H1 (cell line): ENCODE measurements around the gene AGPAT4. TPM values are rescaled to one million over a fixed set of nuclear protein-coding genes. Genes with fewer than 3 reads are reported as not detected.

Experiments
- SAP30 ChIP-seq: fragments of 300-600 bp; sonication (generic); IDR thresholded peaks from 2 replicates; pipeline ENCODE4 v1.7.1; 2012; ENCODE audit warnings: low read length, moderate library complexity, mild to moderate bottlenecking, inconsistent platforms; ENCODE audit not compliant: insufficient read depth, insufficient replicate concordance
- YY1 ChIP-seq: IDR thresholded peaks from 2 replicates; pipeline ENCODE4 v1.6.1; 2011; ENCODE audit warnings: low read depth, mild to moderate bottlenecking, low read length
- polyA plus RNA-seq, 7 experiments: library from polyadenylated mRNA; depleted of rRNA in 3 of 7; stranded (reverse) in 5 of 7; unstranded in 2 of 7; fragments of >200 nt in 5 of 7; fragments of 200-250 nt in 2 of 7; gene quantifications; 1 replicate in 5 of 7; 2 replicates in 1 of 7; 4 replicates in 1 of 7; pipeline versions ENCODE4 v1.2.1 to v1.2.3, GENCODE V29; 2011 to 2013; ENCODE audit warnings: missing spikeins in 2 of 7, mixed read lengths in 2 of 7
- total RNA-seq: library from RNA; stranded (reverse); fragmentation: NEBNext Ultra II Directional; extraction: Animal tissue kit (Norgen Biotek cat#: 25700); gene quantifications from 2 replicates; pipeline ENCODE4 v1.2.1, GENCODE V29; 2021
- TF ChIP-seq, protein P1 (sequence below), 3 experiments: IDR thresholded peaks; 1 replicate in 2 of 3; 2 replicates in 1 of 3; pipeline versions ENCODE4 v1.5.1 to v1.6.1; 2011; ENCODE audit warnings: low read length in 3 of 3, mild to moderate bottlenecking in 3 of 3, inconsistent platforms in 2 of 3, low read depth in 1 of 3, moderate library complexity in 1 of 3; ENCODE audit not compliant: insufficient read depth in 1 of 3; ENCODE audit errors: control extremely low read depth in 1 of 3

Gene AGPAT4
- total and polyA plus RNA-seq, 2 of the 8 experiments (the other 6 are each of a cell fraction or from before 2014, with no cell fraction given) = 13.5 to 23.8 TPM

DNA sequence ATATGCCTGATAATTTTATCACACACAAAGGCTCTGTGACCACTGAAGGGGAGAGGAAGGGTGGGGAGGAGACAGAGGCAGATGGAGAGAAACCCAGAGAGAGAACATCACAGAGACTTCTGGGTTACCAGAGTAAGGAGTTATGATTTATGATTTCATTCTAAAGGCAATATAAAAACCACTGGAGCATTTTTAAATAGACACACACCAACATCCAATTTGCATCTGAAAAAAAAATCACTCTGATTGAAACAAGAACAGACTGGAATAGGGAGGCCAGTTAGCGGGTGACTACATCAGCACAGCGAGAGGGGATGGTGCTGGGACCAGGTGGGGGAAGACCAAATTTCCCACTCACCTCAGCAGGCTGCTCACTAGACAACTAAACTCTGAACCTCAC, 104.8 kb downstream of the AGPAT4 start (continued):
- TF ChIP-seq, protein P1, sequence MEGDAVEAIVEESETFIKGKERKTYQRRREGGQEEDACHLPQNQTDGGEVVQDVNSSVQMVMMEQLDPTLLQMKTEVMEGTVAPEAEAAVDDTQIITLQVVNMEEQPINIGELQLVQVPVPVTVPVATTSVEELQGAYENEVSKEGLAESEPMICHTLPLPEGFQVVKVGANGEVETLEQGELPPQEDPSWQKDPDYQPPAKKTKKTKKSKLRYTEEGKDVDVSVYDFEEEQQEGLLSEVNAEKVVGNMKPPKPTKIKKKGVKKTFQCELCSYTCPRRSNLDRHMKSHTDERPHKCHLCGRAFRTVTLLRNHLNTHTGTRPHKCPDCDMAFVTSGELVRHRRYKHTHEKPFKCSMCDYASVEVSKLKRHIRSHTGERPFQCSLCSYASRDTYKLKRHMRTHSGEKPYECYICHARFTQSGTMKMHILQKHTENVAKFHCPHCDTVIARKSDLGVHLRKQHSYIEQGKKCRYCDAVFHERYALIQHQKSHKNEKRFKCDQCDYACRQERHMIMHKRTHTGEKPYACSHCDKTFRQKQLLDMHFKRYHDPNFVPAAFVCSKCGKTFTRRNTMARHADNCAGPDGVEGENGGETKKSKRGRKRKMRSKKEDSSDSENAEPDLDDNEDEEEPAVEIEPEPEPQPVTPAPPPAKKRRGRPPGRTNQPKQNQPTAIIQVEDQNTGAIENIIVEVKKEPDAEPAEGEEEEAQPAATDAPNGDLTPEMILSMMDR (IDR thresholded peaks at IDR 0.05; ENCODE audit: control extremely low read depth in 1 of 3, insufficient read depth in 1 of 3, low read depth in 1 of 3, low read length in 3 of 3) = no peak
- no peak for TF ChIP-seq SAP30
- TF ChIP-seq YY1 = no peak
